SW480 (cell line): Measurements from ENCODE around the gene PLA2G4A.
A peak's percentile ranks its signal among the peaks of the same experiment; 100 is the strongest.

Source experiments
- DNase-seq: peaks from one replicate; pipeline ENCODE4 v3.0.0-alpha.2; 2016; ENCODE audit warnings: low spot score

Gene PLA2G4A

DNA sequence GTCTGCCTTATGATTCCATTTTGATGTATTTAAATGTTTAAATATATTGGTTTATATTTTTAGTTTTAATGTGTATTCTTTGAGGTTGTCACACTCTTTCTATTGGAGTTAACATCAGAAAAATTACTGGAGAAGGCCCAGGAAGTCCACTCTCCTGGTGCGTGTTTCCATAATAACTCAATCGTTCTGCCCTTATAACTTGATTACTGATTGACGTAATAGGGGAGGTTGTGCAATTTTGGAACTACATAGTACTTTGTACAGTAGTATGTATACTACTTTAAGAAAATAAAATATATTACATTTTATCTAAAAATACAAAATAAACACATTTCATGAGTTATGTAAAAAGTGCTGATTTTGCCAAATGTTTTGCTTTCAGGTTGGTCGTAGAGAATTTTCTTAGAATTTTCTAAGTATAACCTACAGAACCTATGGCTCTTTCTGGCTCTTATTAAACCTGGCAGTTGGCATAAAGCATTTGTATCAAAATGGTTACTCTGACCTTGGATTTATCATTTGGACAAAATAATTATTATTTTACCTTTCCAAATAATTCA lies 5.7 kb downstream of the PLA2G4A start:
- no peak for DNase-seq

- no peak for DNase-seq
Measured at GRCh38 chr1:186835448-186835847, 6.7 kb downstream of the PLA2G4A start.

- DNase-seq, result no peak
Measured at GRCh38 chr1:186837806-186838205, 9.1 kb downstream of the PLA2G4A start.

GRCh38 chr1:186838380-186839040 lies 9.8 kb downstream of the PLA2G4A start:
- DNase-seq, result peak; percentile 18

DNA sequence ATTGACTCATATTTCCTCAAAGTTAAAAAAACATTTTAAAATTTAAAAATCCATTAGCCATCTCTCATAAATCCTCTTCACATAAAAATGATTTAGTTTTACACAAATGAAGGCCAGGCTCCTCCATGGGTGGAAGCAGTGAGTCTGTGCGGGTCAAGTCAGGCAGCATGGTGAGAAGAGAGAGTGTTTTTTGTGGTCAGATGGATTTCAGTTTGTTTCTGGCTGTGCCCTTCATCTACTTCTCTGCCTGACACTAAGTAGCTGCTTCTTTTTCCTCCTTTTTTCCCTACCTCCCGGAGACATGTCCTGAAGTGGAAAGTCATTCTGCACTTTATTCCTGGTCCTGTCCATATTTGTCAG lies 10.3 kb downstream of the PLA2G4A start:
- no peak for DNase-seq

- DNase-seq, result no peak
Measured at GRCh38 chr1:186841599-186841998, 12.8 kb downstream of the PLA2G4A start.

GRCh38 chr1:186842547-186842946 lies 13.8 kb downstream of the PLA2G4A start:
- DNase-seq, result no peak

- DNase-seq, result no peak
Measured at GRCh38 chr1:186843226-186843625, 14.5 kb downstream of the PLA2G4A start.

DNA sequence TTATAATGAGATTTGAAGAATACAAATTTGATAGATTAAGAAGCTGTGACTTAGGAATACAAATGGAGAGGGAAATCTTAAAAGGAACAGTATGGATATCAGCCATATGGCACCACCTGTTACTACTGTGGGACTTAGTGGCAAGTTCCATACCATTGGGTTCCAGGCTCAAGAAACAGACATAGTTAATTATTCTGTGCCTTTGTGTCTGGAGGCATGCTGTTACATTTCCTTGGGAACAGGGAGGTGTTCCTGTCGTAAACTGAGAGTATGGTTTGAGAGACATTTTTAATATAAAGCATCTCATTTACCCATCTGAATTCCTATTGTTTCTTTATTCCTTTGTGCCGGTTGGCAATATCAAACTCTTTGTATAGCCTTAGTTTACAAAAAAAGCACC lies 15.2 kb downstream of the PLA2G4A start:
- no peak for DNase-seq

GRCh38 chr1:186845576-186846210 lies 16.9 kb downstream of the PLA2G4A start:
- no peak for DNase-seq

DNA sequence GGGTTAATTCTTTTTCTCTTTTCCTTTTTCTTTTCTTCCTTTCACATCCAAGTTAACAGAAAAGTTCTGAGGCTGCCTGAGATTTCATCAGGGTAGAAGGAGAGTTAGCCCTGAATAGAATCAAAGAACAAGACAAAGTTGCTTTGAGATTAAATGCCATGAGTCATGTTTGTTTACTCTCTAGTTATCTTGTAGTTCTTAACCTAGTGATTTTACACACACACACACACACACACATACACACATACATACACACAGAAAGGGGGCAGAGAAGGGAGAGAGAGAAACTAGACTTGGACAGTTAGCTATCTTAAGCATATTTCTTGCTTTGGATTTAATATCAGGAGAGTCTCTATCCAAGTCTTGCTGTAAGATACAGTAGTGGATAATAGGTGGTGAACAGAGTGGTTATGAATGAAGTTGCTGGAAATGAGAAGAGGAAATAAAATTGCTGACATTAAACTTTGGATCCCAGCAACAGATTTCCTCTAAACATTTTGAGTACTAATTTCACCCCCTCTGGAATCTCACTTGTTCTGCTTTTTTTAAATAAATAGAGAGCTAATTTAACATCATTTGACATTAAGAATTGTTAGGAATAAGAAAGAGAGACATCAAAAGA lies 19.9 kb downstream of the PLA2G4A start:
- DNase-seq, result peak; percentile 8

DNA sequence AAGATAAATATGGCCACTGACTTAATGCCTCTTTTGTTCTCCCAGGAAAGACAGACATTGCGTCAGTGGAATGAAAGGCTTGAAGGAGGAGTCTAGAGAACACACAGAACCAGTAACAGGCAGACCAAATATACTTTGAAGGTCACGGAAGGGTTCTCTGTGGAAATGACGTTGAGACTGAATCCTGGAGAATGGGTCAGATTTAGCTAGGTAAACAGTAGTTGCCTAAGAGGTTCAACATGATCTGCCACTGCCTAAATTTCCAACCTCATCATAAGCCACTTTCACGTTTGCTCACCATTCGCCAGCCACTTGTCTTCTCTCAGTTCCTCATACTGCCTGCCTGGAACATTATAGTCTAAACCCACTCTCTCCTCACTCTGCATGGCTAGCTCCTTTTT lies 20.5 kb downstream of the PLA2G4A start:
- DNase-seq, result no peak

- no peak for DNase-seq
Measured at GRCh38 chr1:186849826-186850225, 21.1 kb downstream of the PLA2G4A start.

- no peak for DNase-seq
Measured at GRCh38 chr1:186854102-186854501, 25.4 kb downstream of the PLA2G4A start.

GRCh38 chr1:186858923-186859322 lies 30.2 kb downstream of the PLA2G4A start:
- DNase-seq, result no peak

GRCh38 chr1:186859995-186860394 lies 31.2 kb downstream of the PLA2G4A start:
- DNase-seq, result no peak

GRCh38 chr1:186864296-186864695 lies 35.5 kb downstream of the PLA2G4A start:
- DNase-seq, result no peak

- no peak for DNase-seq
Measured at GRCh38 chr1:186865253-186865652, 36.5 kb downstream of the PLA2G4A start.

GRCh38 chr1:186865857-186866256 lies 37.1 kb downstream of the PLA2G4A start:
- no peak for DNase-seq

DNA sequence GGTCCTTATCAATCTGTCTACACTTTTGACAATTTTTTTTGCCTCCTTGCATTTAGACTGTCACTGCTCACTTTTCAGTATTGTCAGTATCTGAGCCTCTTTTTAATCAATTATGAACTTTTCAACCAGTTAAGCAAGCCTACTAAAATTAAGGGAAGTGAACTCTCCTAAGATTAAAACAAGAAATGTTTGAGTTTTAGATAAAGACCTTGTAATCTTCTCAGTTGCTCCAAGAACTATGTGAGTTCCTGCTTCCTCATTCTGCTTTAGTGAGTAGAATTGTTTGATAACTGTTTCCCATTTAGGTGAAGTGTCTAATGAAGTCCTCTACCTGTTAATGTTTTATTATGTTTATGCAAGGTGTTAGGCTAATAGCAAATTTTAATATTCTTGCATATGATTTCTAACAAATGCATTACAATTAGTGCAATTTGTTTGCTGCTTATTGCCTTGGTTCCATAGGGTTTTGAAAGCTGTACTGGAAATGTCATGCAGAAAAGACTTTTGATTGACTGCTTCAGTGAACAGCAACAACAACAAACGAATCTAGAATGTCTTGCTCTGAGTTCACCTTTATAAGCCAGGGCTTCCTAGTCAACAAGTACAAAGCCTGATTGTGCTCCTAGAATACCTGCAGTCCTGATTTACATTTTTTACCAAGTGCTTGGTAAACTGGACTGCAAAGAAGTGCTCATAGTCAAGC lies 40.9 kb downstream of the PLA2G4A start:
- no peak for DNase-seq

- no peak for DNase-seq
Measured at GRCh38 chr1:186871784-186872183, 43.0 kb downstream of the PLA2G4A start.

DNA sequence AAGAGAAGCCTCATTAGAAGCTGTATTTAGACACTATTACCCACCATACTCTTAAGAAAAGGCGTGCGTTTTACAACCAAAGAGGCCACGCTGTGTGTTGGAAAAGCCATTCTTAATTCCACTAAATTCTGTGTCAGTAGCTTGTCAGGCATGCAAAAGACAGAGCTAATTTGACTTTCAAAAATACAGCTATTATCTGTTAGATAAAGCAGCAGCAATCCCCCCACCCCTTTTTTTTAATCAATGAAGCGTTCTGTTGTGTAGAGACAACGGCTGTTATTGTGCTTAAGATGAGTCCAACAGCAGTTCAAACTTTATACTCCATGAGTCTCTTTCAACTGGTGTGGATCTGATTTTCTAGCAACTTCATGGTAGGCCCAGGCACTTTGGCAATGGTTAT lies 43.5 kb downstream of the PLA2G4A start:
- no peak for DNase-seq

- no peak for DNase-seq
Measured at GRCh38 chr1:186873687-186874086, 44.9 kb downstream of the PLA2G4A start.
